Measurements from ENCODE around the gene DEF6. TPM values are rescaled to one million over a fixed set of nuclear protein-coding genes. Genes with fewer than 3 reads are reported as not detected.
A peak's percentile ranks its signal among the peaks of the same experiment; 100 is the strongest.

DEF6 gene
- total and polyA plus RNA-seq, 2 of the 13 experiments (the other 11 are each of a cell fraction or from before 2014, with no cell fraction given), result 5.2 to 10.0 TPM

- TF ChIP-seq, protein P1, sequence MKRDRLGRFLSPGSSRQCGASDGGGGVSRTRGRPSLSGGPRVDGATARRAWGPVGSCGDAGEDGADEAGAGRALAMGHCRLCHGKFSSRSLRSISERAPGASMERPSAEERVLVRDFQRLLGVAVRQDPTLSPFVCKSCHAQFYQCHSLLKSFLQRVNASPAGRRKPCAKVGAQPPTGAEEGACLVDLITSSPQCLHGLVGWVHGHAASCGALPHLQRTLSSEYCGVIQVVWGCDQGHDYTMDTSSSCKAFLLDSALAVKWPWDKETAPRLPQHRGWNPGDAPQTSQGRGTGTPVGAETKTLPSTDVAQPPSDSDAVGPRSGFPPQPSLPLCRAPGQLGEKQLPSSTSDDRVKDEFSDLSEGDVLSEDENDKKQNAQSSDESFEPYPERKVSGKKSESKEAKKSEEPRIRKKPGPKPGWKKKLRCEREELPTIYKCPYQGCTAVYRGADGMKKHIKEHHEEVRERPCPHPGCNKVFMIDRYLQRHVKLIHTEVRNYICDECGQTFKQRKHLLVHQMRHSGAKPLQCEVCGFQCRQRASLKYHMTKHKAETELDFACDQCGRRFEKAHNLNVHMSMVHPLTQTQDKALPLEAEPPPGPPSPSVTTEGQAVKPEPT (CRISPR knock-in tag; IDR thresholded peaks at IDR 0.05; ENCODE audit: low read depth), result peak; percentile 67; the same call in 1 of the 2 replicates
- TF ChIP-seq ZNF484 (CRISPR knock-in tag; IDR thresholded peaks at IDR 0.05; ENCODE audit: borderline replicate concordance, low read depth) (no peak), ZNF335 (CRISPR knock-in tag; IDR thresholded peaks at IDR 0.05) (no peak; the same call in 1 of the 2 replicates), MAZ (IDR thresholded peaks at IDR 0.05; ENCODE audit: borderline replicate concordance, low read depth, low read length) (peak; percentile 76; the same call in 1 of the 2 replicates), MAZ (CRISPR knock-in tag; IDR thresholded peaks at IDR 0.05; ENCODE audit: low read depth) (peak; percentile 81), FOXP1 (IDR thresholded peaks at IDR 0.05) (no peak), FOXP1 (CRISPR knock-in tag; IDR thresholded peaks at IDR 0.05) (no peak), RXRA (CRISPR knock-in tag; IDR thresholded peaks at IDR 0.05) (peak; percentile 64; the same call in 1 of the 2 replicates), ZNF232 (CRISPR knock-in tag; IDR thresholded peaks at IDR 0.05; ENCODE audit: borderline replicate concordance) (peak; percentile 87; the same call in 1 of the 2 replicates), ZSCAN25 (CRISPR knock-in tag; IDR thresholded peaks at IDR 0.05) (peak; percentile 73), RFX1 (IDR thresholded peaks at IDR 0.05) (no peak), PCBP2 (optimal IDR thresholded peaks at IDR 0.05; ENCODE audit: low read depth, low read length, poor library complexity, severe bottlenecking) (no peak), ZNF282 (IDR thresholded peaks at IDR 0.05; ENCODE audit: partially characterized antibody) (no peak), ZNF605 (CRISPR knock-in tag; IDR thresholded peaks at IDR 0.05) (peak; percentile 84), ZNF879 (CRISPR knock-in tag; IDR thresholded peaks at IDR 0.05) (peak; percentile 72; the same call in 1 of the 2 replicates), ZNF709 (CRISPR knock-in tag; IDR thresholded peaks at IDR 0.05) (peak; percentile 39; the same call in 1 of the 2 replicates), ZNF672 (CRISPR knock-in tag; IDR thresholded peaks at IDR 0.05) (no peak), ZNF629 (CRISPR knock-in tag; conservative IDR thresholded peaks at IDR 0.05) (peak; percentile 51), GATAD1 (CRISPR knock-in tag; IDR thresholded peaks at IDR 0.05) (peak; percentile 37; the same call in 1 of the 2 replicates), EEA1 (CRISPR knock-in tag; IDR thresholded peaks at IDR 0.05; ENCODE audit: borderline replicate concordance) (no peak), SNAPC2 (CRISPR knock-in tag; IDR thresholded peaks at IDR 0.05) (no peak), ZNF225 (CRISPR knock-in tag; IDR thresholded peaks at IDR 0.05) (0 out of 2 replicates have a peak, but pooled peaks have one; percentile 63), ZNF652 (CRISPR knock-in tag; IDR thresholded peaks at IDR 0.05; ENCODE audit: borderline replicate concordance, low read depth) (peak; percentile 21), SALL2 (CRISPR knock-in tag; IDR thresholded peaks at IDR 0.05) (peak; percentile 95), MEIS1 (CRISPR knock-in tag; IDR thresholded peaks at IDR 0.05; ENCODE audit: borderline replicate concordance) (peak; percentile 52; the same call in 1 of the 2 replicates), ZNF747 (CRISPR knock-in tag; IDR thresholded peaks at IDR 0.05; ENCODE audit: borderline replicate concordance) (no peak)
- TF ChIP-seq, protein P2, sequence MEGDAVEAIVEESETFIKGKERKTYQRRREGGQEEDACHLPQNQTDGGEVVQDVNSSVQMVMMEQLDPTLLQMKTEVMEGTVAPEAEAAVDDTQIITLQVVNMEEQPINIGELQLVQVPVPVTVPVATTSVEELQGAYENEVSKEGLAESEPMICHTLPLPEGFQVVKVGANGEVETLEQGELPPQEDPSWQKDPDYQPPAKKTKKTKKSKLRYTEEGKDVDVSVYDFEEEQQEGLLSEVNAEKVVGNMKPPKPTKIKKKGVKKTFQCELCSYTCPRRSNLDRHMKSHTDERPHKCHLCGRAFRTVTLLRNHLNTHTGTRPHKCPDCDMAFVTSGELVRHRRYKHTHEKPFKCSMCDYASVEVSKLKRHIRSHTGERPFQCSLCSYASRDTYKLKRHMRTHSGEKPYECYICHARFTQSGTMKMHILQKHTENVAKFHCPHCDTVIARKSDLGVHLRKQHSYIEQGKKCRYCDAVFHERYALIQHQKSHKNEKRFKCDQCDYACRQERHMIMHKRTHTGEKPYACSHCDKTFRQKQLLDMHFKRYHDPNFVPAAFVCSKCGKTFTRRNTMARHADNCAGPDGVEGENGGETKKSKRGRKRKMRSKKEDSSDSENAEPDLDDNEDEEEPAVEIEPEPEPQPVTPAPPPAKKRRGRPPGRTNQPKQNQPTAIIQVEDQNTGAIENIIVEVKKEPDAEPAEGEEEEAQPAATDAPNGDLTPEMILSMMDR (CRISPR knock-in tag; IDR thresholded peaks at IDR 0.05), result peak; percentile 63
These were observed 20.9 kb downstream of the DEF6 start (continued) for GRCh38 chr6:35318196-35319171.

All from HepG2 (cell line).